HepG2 (cell line): Measurements from ENCODE around the gene MUC22. TPM values are rescaled to one million over a fixed set of nuclear protein-coding genes. Genes with fewer than 3 reads are reported as not detected.

Experiments
- ATAC-seq: fragments of 200-7000 bp; cut with Tn5 transposase; 3 replicates; pipeline ENCODE4 v1.9.1; 2020; ENCODE audit warnings: mild to moderate bottlenecking, moderate library complexity
- BruUV-seq: library from RNA; stranded (reverse); fragments of 400-500 nt; replicated peaks from 2 replicates; lab custom pipeline; 2021; lab: Mats Ljungman, UMichigan
- CTCF ChIA-PET: fragments of 300-600 bp; formaldehyde crosslinking; extraction: SDS; loops from one replicate; lab custom pipeline; 2021; ENCODE audit warnings: low total read pairs, inconsistent platforms, low intra/inter-chr PET ratio; lab: Yijun Ruan, JAX
- POLR2A ChIA-PET: fragments of 350-600 bp; sonication (Branson Sonifier 250); formaldehyde crosslinking; loops from one replicate; lab custom pipeline; 2020; ENCODE audit warnings: antibody characterized with exemption, inconsistent platforms; lab: Yijun Ruan, JAX
- DNase-seq: peaks from one replicate; pipeline ENCODE4 v3.0.0-alpha.2; 2015; ENCODE audit warnings: low spot score
- FAIRE-seq: peaks from 3 replicates; lab custom pipeline; 2011; peaks lifted over from hg19 to GRCh38; lab: Jason Lieb, UNC
- H2AFZ ChIP-seq: one replicate; pipeline ENCODE4 v1.6.1; 2011; ENCODE audit warnings: low read length, inconsistent platforms
- H3K27ac ChIP-seq: fragments of 300-600 bp; 3 replicates; pipeline ENCODE4 v1.8.0; 2011; ENCODE audit warnings: mixed run types, mild to moderate bottlenecking, mixed read lengths, low read length, inconsistent platforms; ENCODE audit not compliant: insufficient read depth; ENCODE audit errors: extremely low read length
- H3K27me3 ChIP-seq, 2 experiments: fragments of 200-600 bp in 1 of 2; 2 replicates in 1 of 2; 3 replicates in 1 of 2; pipeline versions ENCODE4 v1.6.0 to v1.8.0; 2011; ENCODE audit warnings: low read length in 2 of 2, mild to moderate bottlenecking in 2 of 2, moderate library complexity in 2 of 2, inconsistent platforms in 1 of 2; ENCODE audit not compliant: insufficient read depth in 2 of 2, control insufficient read depth in 1 of 2
- H3K36me3 ChIP-seq, 2 experiments: fragments of 200-600 bp in 1 of 2; replicated peaks in 1 of 2; 2 replicates in 1 of 2; 3 replicates in 1 of 2; pipeline versions ENCODE4 v1.5.1 to v1.8.0; 2011; ENCODE audit warnings: low read length in 2 of 2, inconsistent platforms in 1 of 2; ENCODE audit not compliant: insufficient read depth in 2 of 2, control insufficient read depth in 1 of 2
- H3K4me1 ChIP-seq: 2 replicates; pipeline ENCODE4 v1.5.1; 2012; ENCODE audit warnings: low read length, inconsistent platforms; ENCODE audit not compliant: insufficient read depth
- H3K4me2 ChIP-seq: 2 replicates; pipeline ENCODE4 v1.6.0; 2011; ENCODE audit warnings: low read depth, low read length, inconsistent platforms
- H3K4me3 ChIP-seq, 3 experiments: fragments of 200-600 bp in 1 of 3; sonication (generic), shearing (Covaris generic) in 1 of 3; replicated peaks in 1 of 3; 2 replicates each; pipeline ENCODE4 v1.5.1; 2011 to 2016; ENCODE audit warnings: low read length in 3 of 3, inconsistent platforms in 2 of 3, low read depth in 2 of 3, mild to moderate bottlenecking in 2 of 3, control low read depth in 1 of 3, mixed read lengths in 1 of 3; ENCODE audit not compliant: insufficient read depth in 1 of 3
- H3K79me2 ChIP-seq: one replicate; pipeline ENCODE4 v1.6.1; 2011; ENCODE audit warnings: low read length, inconsistent platforms; ENCODE audit not compliant: insufficient read depth
- H3K9ac ChIP-seq: 2 replicates; pipeline ENCODE4 v1.6.0; 2011; ENCODE audit warnings: mild to moderate bottlenecking, low read depth, low read length, inconsistent platforms; ENCODE audit not compliant: insufficient read depth
- H3K9me3 ChIP-seq: 2 replicates; pipeline ENCODE4 v1.5.1; 2012; ENCODE audit warnings: mild to moderate bottlenecking, low read length
- H4K20me1 ChIP-seq: 2 replicates; pipeline ENCODE4 v1.6.0; 2011; ENCODE audit warnings: inconsistent platforms, mild to moderate bottlenecking, low read length, moderate library complexity; ENCODE audit not compliant: insufficient read depth
- FOXC1 ChIP-seq: sonication (generic); formaldehyde crosslinking; IDR thresholded peaks from 2 replicates; pipeline ENCODE4 v1.8.0; 2022; ENCODE audit warnings: mild to moderate bottlenecking, missing genetic modification reagents, borderline replicate concordance
- MXD4 ChIP-seq: IDR thresholded peaks from 2 replicates; pipeline ENCODE4 v1.6.1; 2016; ENCODE audit warnings: mild to moderate bottlenecking, missing biosample characterization, missing genetic modification reagents
- RORA ChIP-seq: sonication (generic); formaldehyde crosslinking; IDR thresholded peaks from 2 replicates; pipeline ENCODE4 v1.5.0; 2020; ENCODE audit warnings: mild to moderate bottlenecking, missing genetic modification reagents, moderate library complexity
- ZNF547 ChIP-seq: sonication (generic); formaldehyde crosslinking; IDR thresholded peaks from 2 replicates; pipeline ENCODE4 v1.5.1; 2020; ENCODE audit warnings: mild to moderate bottlenecking, missing genetic modification reagents
- ZNF562 ChIP-seq: sonication (generic); formaldehyde crosslinking; IDR thresholded peaks from 2 replicates; pipeline ENCODE4 v1.8.0; 2022; ENCODE audit warnings: missing genetic modification reagents, borderline replicate concordance
- ZNF567 ChIP-seq: sonication (generic); formaldehyde crosslinking; IDR thresholded peaks from 2 replicates; pipeline ENCODE4 v1.8.1; 2023; ENCODE audit warnings: mild to moderate bottlenecking, missing genetic modification reagents, borderline replicate concordance
- WGBS: methylation state at CpG from one replicate; pipeline ENCODE4 v1.1.6; 2017; ENCODE audit warnings: low lambda C conversion rate; 5-methylcytosine and 5-hydroxymethylcytosine counted together
- in situ Hi-C: cut with HindIII; loops from 2 replicates; pipeline ENCODE4 v1.10.0; 2017; ENCODE audit warnings: low pct_unique_long_range_greater_than_20kb; ENCODE audit not compliant: extremely low pct_ligation_motif_present
- intact Hi-C: fragments of 100-400 bp; cut with micrococcal nuclease; formaldehyde crosslinking; loops from one replicate; pipeline ENCODE4 v1.10.0; 2022; ENCODE audit not compliant: unreplicated experiment
- polyA plus RNA-seq, 8 experiments: library from polyadenylated mRNA; depleted of rRNA in 3 of 8; stranded (reverse) in 7 of 8; unstranded in 1 of 8; fragments of >200 nt; fragmentation: Illumina TruSeq in 4 of 8; extraction: Trizol in 4 of 8; gene quantifications; 2 replicates each; pipeline versions ENCODE4 v1.2.1 to v1.2.3, GENCODE V29; 2011 to 2016; ENCODE audit warnings: low read depth in 4 of 8, missing spikeins in 1 of 8, mixed read lengths in 1 of 8; ENCODE audit not compliant: insufficient read depth in 1 of 8
- total RNA-seq, 5 experiments: library from RNA; depleted of rRNA; stranded (reverse); fragments of >200 nt; fragmentation: Illumina TruSeq; extraction: Trizol; gene quantifications; 2 replicates each; pipeline ENCODE4 v1.2.3, GENCODE V29; 2016; ENCODE audit warnings: low read depth in 1 of 5
- TF ChIP-seq, protein P1 (sequence below): IDR thresholded peaks from 2 replicates; pipeline ENCODE4 v1.6.1; 2016; ENCODE audit warnings: low read depth
- TF ChIP-seq, protein P2 (sequence below): sonication (generic); formaldehyde crosslinking; IDR thresholded peaks from 2 replicates; pipeline ENCODE4 v1.4.0; 2020; ENCODE audit warnings: missing genetic modification reagents; ENCODE audit errors: not compliant biosample characterization
- TF ChIP-seq, protein P3 (sequence below): sonication (generic); formaldehyde crosslinking; IDR thresholded peaks from 2 replicates; pipeline ENCODE4 v1.8.0; 2023; ENCODE audit warnings: mild to moderate bottlenecking, missing genetic modification reagents
- TF ChIP-seq, protein P4 (sequence below): sonication (generic); formaldehyde crosslinking; IDR thresholded peaks from 2 replicates; pipeline ENCODE4 v1.4.0; 2020; ENCODE audit warnings: mild to moderate bottlenecking, missing genetic modification reagents
- TF ChIP-seq, protein P5 (sequence below): sonication (generic); formaldehyde crosslinking; IDR thresholded peaks from 2 replicates; pipeline ENCODE4 v1.5.1; 2020; ENCODE audit warnings: mild to moderate bottlenecking, moderate library complexity, missing genetic modification reagents

MUC22 gene
- total and polyA plus RNA-seq, 2 of the 13 experiments (the other 11 are each of a cell fraction or from before 2014, with no cell fraction given), result not detected

DNA sequence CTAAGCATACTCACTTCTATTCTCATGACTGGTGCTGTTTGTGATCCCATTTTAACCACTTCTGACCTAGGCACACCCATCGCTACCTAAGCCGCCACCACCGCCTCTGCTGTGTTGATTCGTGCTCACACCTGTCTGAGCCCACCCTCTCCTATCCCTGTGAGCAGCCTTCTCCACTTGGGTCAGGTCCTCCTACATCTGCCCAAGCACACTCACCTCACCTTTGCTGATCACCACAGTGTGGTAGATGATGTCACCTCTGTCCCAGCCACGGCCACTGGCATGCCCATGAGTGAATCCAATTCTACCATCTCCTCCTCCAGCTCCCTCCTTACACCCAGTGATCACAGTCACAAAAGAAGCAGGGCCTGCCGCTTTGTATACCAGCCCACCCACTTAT is 20.8 kb downstream of the MUC22 start:
- in situ Hi-C loops (no loop called here), intact Hi-C loops (no loop called here)
- Histone ChIP-seq H3K79me2 (no peaks in the 10 kb centered on the region), H3K9ac (no peak overlapping the region), H3K4me2 (no peak overlapping the region), H3K4me3 (no peak overlapping the region), H3K4me1 (no peaks in the 10 kb centered on the region), H3K9me3 (no peaks in the 10 kb centered on the region), H4K20me1 (no peaks in the 10 kb centered on the region), H3K36me3 (no peaks in the 10 kb centered on the region), H3K27ac (no peak overlapping the region), H3K27me3 (peaks cover 0 to 4% of the 10 kb centered on the region in 2 experiments; a peak in 1 of 5 replicates), H2AFZ (no peak overlapping the region)
- BruUV-seq, result no TSS peak
- no peak for FAIRE-seq
- DNase-seq, result no peak
- POLR2A ChIA-PET, result no interaction called here
- TF ChIP-seq ZNF562 (no peak), ZNF567 (no peak), RORA (CRISPR knock-in tag) (no peak), MXD4 (CRISPR knock-in tag) (no peak), FOXC1 (CRISPR knock-in tag) (no peak), ZNF547 (CRISPR knock-in tag) (no peak)
- TF ChIP-seq, protein P1, sequence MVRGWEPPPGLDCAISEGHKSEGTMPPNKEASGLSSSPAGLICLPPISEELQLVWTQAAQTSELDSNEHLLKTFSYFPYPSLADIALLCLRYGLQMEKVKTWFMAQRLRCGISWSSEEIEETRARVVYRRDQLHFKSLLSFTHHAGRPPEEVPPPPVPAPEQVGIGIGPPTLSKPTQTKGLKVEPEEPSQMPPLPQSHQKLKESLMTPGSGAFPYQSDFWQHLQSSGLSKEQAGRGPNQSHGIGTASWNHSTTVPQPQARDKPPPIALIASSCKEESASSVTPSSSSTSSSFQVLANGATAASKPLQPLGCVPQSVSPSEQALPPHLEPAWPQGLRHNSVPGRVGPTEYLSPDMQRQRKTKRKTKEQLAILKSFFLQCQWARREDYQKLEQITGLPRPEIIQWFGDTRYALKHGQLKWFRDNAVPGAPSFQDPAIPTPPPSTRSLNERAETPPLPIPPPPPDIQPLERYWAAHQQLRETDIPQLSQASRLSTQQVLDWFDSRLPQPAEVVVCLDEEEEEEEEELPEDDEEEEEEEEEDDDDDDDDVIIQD (CRISPR knock-in tag), result no peak
- TF ChIP-seq, protein P2, sequence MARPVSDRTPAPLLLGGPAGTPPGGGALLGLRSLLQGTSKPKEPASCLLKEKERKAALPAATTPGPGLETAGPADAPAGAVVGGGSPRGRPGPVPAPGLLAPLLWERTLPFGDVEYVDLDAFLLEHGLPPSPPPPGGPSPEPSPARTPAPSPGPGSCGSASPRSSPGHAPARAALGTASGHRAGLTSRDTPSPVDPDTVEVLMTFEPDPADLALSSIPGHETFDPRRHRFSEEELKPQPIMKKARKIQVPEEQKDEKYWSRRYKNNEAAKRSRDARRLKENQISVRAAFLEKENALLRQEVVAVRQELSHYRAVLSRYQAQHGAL, result no peak
- TF ChIP-seq, protein P3, sequence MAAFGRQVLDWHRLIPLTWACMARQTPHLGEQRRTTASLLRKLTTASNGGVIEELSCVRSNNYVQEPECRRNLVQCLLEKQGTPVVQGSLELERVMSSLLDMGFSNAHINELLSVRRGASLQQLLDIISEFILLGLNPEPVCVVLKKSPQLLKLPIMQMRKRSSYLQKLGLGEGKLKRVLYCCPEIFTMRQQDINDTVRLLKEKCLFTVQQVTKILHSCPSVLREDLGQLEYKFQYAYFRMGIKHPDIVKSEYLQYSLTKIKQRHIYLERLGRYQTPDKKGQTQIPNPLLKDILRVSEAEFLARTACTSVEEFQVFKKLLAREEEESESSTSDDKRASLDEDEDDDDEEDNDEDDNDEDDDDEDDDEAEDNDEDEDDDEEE (CRISPR knock-in tag), result no peak
- TF ChIP-seq, protein P4, sequence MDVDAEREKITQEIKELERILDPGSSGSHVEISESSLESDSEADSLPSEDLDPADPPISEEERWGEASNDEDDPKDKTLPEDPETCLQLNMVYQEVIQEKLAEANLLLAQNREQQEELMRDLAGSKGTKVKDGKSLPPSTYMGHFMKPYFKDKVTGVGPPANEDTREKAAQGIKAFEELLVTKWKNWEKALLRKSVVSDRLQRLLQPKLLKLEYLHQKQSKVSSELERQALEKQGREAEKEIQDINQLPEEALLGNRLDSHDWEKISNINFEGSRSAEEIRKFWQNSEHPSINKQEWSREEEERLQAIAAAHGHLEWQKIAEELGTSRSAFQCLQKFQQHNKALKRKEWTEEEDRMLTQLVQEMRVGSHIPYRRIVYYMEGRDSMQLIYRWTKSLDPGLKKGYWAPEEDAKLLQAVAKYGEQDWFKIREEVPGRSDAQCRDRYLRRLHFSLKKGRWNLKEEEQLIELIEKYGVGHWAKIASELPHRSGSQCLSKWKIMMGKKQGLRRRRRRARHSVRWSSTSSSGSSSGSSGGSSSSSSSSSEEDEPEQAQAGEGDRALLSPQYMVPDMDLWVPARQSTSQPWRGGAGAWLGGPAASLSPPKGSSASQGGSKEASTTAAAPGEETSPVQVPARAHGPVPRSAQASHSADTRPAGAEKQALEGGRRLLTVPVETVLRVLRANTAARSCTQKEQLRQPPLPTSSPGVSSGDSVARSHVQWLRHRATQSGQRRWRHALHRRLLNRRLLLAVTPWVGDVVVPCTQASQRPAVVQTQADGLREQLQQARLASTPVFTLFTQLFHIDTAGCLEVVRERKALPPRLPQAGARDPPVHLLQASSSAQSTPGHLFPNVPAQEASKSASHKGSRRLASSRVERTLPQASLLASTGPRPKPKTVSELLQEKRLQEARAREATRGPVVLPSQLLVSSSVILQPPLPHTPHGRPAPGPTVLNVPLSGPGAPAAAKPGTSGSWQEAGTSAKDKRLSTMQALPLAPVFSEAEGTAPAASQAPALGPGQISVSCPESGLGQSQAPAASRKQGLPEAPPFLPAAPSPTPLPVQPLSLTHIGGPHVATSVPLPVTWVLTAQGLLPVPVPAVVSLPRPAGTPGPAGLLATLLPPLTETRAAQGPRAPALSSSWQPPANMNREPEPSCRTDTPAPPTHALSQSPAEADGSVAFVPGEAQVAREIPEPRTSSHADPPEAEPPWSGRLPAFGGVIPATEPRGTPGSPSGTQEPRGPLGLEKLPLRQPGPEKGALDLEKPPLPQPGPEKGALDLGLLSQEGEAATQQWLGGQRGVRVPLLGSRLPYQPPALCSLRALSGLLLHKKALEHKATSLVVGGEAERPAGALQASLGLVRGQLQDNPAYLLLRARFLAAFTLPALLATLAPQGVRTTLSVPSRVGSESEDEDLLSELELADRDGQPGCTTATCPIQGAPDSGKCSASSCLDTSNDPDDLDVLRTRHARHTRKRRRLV, result no peak
- TF ChIP-seq, protein P5, sequence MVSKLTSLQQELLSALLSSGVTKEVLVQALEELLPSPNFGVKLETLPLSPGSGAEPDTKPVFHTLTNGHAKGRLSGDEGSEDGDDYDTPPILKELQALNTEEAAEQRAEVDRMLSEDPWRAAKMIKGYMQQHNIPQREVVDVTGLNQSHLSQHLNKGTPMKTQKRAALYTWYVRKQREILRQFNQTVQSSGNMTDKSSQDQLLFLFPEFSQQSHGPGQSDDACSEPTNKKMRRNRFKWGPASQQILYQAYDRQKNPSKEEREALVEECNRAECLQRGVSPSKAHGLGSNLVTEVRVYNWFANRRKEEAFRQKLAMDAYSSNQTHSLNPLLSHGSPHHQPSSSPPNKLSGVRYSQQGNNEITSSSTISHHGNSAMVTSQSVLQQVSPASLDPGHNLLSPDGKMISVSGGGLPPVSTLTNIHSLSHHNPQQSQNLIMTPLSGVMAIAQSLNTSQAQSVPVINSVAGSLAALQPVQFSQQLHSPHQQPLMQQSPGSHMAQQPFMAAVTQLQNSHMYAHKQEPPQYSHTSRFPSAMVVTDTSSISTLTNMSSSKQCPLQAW (CRISPR knock-in tag), result no peak
- CTCF ChIA-PET, result no interaction called here
- 52% methylated on average over 6 of the region's 6 CpGs for WGBS
- no peak for ATAC-seq
